ENCODE data around the gene AUH. TPM values are rescaled to one million over a fixed set of nuclear protein-coding genes. Genes with fewer than 3 reads are reported as not detected.

AUH gene
- total RNA-seq, 1 donor from 2014 or later: 9.8 TPM

DNA sequence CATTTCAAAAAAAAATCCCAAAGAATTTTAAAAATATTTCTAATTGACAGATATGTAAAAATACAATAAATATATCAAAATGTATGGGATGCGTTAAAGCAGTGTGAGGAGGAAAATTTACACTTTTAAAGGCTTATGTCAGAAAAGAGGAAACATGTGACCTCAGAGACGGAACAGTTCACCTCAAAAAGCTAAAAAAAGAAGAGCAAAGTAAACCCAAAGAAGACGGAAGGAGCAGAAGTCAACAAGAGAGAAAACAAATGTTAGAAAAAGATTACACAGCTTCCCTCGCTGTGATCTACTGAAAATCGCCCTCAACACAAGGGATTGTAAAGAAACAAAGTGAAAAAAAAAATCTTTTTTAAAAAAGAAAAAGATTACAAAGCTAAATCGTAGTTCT lies 186.9 kb downstream of the AUH start:
- H3K9me3 Mint-ChIP-seq (ENCODE audit: unreplicated experiment): peaks cover 21% of the 10 kb centered on the region
- Histone ChIP-seq H3K4me1 (ENCODE audit: insufficient read depth, low read length) (peaks cover 17% of the 10 kb centered on the region), H3K4me3 (ENCODE audit: insufficient read depth, low read depth, low read length) (no peak overlapping the region)

DNA sequence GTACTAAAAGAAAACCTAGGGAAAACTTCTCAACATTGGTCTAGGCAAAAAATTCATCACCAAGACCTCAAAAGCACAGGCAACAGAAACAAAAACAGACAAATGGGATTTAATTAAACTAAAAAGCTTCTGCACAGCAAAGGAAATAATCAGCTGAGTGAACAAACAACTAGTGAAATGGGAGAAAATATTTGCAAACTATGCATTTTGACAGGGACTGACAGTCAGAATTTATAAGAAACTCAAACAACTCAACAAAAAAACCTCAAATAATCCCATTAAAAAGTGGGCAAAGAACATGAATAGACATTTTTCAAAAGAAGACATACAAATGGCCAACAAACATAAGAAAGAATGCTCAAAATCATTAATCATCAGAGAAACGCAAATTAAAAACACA lies 189.4 kb downstream of the AUH start:
- H3K79me2 ChIP-seq (ENCODE audit: insufficient read depth, low read length): no peaks in the 10 kb centered on the region
- H3K27me3 Mint-ChIP-seq (ENCODE audit: low read depth, unreplicated experiment): peaks cover 4% of the 10 kb centered on the region
- no peak overlapping the region for H3K4me3 ChIP-seq (ENCODE audit: insufficient read depth, low read depth, low read length)
- no peak for FAIRE-seq
- TF ChIP-seq, protein P1, sequence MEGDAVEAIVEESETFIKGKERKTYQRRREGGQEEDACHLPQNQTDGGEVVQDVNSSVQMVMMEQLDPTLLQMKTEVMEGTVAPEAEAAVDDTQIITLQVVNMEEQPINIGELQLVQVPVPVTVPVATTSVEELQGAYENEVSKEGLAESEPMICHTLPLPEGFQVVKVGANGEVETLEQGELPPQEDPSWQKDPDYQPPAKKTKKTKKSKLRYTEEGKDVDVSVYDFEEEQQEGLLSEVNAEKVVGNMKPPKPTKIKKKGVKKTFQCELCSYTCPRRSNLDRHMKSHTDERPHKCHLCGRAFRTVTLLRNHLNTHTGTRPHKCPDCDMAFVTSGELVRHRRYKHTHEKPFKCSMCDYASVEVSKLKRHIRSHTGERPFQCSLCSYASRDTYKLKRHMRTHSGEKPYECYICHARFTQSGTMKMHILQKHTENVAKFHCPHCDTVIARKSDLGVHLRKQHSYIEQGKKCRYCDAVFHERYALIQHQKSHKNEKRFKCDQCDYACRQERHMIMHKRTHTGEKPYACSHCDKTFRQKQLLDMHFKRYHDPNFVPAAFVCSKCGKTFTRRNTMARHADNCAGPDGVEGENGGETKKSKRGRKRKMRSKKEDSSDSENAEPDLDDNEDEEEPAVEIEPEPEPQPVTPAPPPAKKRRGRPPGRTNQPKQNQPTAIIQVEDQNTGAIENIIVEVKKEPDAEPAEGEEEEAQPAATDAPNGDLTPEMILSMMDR (IDR thresholded peaks at IDR 0.05; ENCODE audit: insufficient read depth, low read depth, low read length): no peak
- no peak for TF ChIP-seq EZH2 (IDR thresholded peaks at IDR 0.05; ENCODE audit: insufficient read depth, low read length)
- no peaks in the 10 kb centered on the region for H3K4me1 Mint-ChIP-seq (ENCODE audit: low read depth, unreplicated experiment)
- no peak overlapping the region for H3K27ac Mint-ChIP-seq (ENCODE audit: unreplicated experiment)
- H3K9me3 Mint-ChIP-seq (ENCODE audit: unreplicated experiment): peaks cover 19% of the 10 kb centered on the region
- H3K4me2 ChIP-seq (ENCODE audit: low read length): no peak overlapping the region
- H3K36me3 ChIP-seq (ENCODE audit: insufficient read depth, low read length): no peaks in the 10 kb centered on the region
- H3K9me3 ChIP-seq (ENCODE audit: insufficient read depth, low read depth, low read length): no peaks in the 10 kb centered on the region
- no peaks in the 10 kb centered on the region for H4K20me1 ChIP-seq (ENCODE audit: insufficient read depth, low read length)
- no peak overlapping the region for H3K4me3 Mint-ChIP-seq (ENCODE audit: unreplicated experiment)
- H3K4me1 ChIP-seq (ENCODE audit: insufficient read depth, low read length): no peaks in the 10 kb centered on the region
- H2AFZ ChIP-seq (ENCODE audit: low read depth, low read length): no peak overlapping the region
- H3K27me3 ChIP-seq (ENCODE audit: insufficient read depth, low read length): no peaks in the 10 kb centered on the region
- no peak overlapping the region for H3K27ac ChIP-seq (ENCODE audit: low read depth, low read length)
- DNase-seq (ENCODE audit: low read depth): no peak
- no peaks in the 10 kb centered on the region for H3K36me3 Mint-ChIP-seq (ENCODE audit: low read depth, unreplicated experiment)
- no peak overlapping the region for H3K9ac ChIP-seq (ENCODE audit: low read length)

More for the DNA sequence above, 186.9 kb downstream of the AUH start:
- H3K27me3 ChIP-seq (ENCODE audit: insufficient read depth, low read length): no peaks in the 10 kb centered on the region
- Mint-ChIP-seq H3K27ac (ENCODE audit: unreplicated experiment) (no peak overlapping the region), H3K4me1 (ENCODE audit: low read depth, unreplicated experiment) (no peaks in the 10 kb centered on the region), H3K27me3 (ENCODE audit: low read depth, unreplicated experiment) (peaks cover 5% of the 10 kb centered on the region), H3K36me3 (ENCODE audit: low read depth, unreplicated experiment) (no peaks in the 10 kb centered on the region), H3K4me3 (ENCODE audit: unreplicated experiment) (no peak overlapping the region)
- H3K27ac ChIP-seq (ENCODE audit: low read depth, low read length): no peak overlapping the region
- no peaks in the 10 kb centered on the region for H4K20me1 ChIP-seq (ENCODE audit: insufficient read depth, low read length)
- no peak overlapping the region for H3K4me2 ChIP-seq (ENCODE audit: low read length)
- no peaks in the 10 kb centered on the region for H3K9me3 ChIP-seq (ENCODE audit: insufficient read depth, low read depth, low read length)
- no peaks in the 10 kb centered on the region for H3K79me2 ChIP-seq (ENCODE audit: insufficient read depth, low read length)
- no peak overlapping the region for H3K9ac ChIP-seq (ENCODE audit: low read length)
- no peaks in the 10 kb centered on the region for H3K36me3 ChIP-seq (ENCODE audit: insufficient read depth, low read length)
- TF ChIP-seq, protein P1 (IDR thresholded peaks at IDR 0.05; ENCODE audit: insufficient read depth, low read depth, low read length): no peak
- no peak for TF ChIP-seq EZH2 (IDR thresholded peaks at IDR 0.05; ENCODE audit: insufficient read depth, low read length)
- H2AFZ ChIP-seq (ENCODE audit: low read depth, low read length): no peak overlapping the region
- no peak for FAIRE-seq
- no peak for DNase-seq (ENCODE audit: low read depth)

DNA sequence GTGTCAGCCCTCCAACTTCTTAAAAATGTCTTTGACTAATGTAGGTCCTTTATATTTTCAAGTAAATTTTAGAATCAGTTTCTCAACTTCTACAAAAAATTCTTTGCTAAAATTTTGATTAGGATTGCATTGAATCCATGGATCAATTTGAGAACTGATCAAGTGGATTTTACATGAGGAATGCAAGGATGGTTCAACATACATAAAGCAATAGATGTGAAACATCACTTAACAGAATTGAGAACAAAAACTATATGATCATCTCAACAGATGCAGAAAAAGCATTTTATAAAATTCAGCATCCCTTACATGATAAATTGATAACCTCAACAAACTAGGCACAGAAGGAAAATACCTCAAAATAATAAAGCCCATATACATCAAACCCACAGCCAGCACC lies 190.8 kb downstream of the AUH start:
- Mint-ChIP-seq H3K4me3 (ENCODE audit: unreplicated experiment) (no peak overlapping the region), H3K4me1 (ENCODE audit: low read depth, unreplicated experiment) (peaks cover 6% of the 10 kb centered on the region), H3K27ac (ENCODE audit: unreplicated experiment) (no peak overlapping the region), H3K36me3 (ENCODE audit: low read depth, unreplicated experiment) (no peaks in the 10 kb centered on the region), H3K9me3 (ENCODE audit: unreplicated experiment) (peaks cover 19% of the 10 kb centered on the region), H3K27me3 (ENCODE audit: low read depth, unreplicated experiment) (no peaks in the 10 kb centered on the region)
- Histone ChIP-seq H3K27me3 (ENCODE audit: insufficient read depth, low read length) (no peaks in the 10 kb centered on the region), H3K9ac (ENCODE audit: low read length) (no peak overlapping the region), H3K36me3 (ENCODE audit: insufficient read depth, low read length) (no peaks in the 10 kb centered on the region), H2AFZ (ENCODE audit: low read depth, low read length) (no peak overlapping the region), H4K20me1 (ENCODE audit: insufficient read depth, low read length) (no peaks in the 10 kb centered on the region), H3K4me1 (ENCODE audit: insufficient read depth, low read length) (peaks cover 8% of the 10 kb centered on the region), H3K9me3 (ENCODE audit: insufficient read depth, low read depth, low read length) (no peaks in the 10 kb centered on the region), H3K4me3 (ENCODE audit: insufficient read depth, low read depth, low read length) (no peak overlapping the region), H3K79me2 (ENCODE audit: insufficient read depth, low read length) (no peaks in the 10 kb centered on the region), H3K27ac (ENCODE audit: low read depth, low read length) (no peak overlapping the region), H3K4me2 (ENCODE audit: low read length) (no peak overlapping the region)
- TF ChIP-seq, protein P1 (IDR thresholded peaks at IDR 0.05; ENCODE audit: insufficient read depth, low read depth, low read length): no peak
- no peak for TF ChIP-seq EZH2 (IDR thresholded peaks at IDR 0.05; ENCODE audit: insufficient read depth, low read length)
- FAIRE-seq: no peak
- DNase-seq (ENCODE audit: low read depth): no peak
